Astrocyte of the spinal cord (primary cell): ENCODE results near the gene MED25.
"Not testable (repeated sequence)": the region's sequence is repeated elsewhere in the genome, so short reads cannot be mapped to it uniquely, and the experiment has no call there.

Source experiments
- DNase-seq: peaks from one replicate; pipeline ENCODE4 v3.0.0; 2011; ENCODE audit warnings: low read depth, low spot score
- H3K4me3 ChIP-seq: 2 replicates; pipeline ENCODE4 v1.5.1; 2011; ENCODE audit warnings: low read depth, mild to moderate bottlenecking, low read length, moderate library complexity
- CTCF ChIP-seq: IDR thresholded peaks from 2 replicates; pipeline ENCODE4 v1.5.1; 2012; ENCODE audit warnings: low read depth, mild to moderate bottlenecking, low read length, inconsistent platforms
- in situ Hi-C: cut with HindIII; loops from 2 replicates; pipeline ENCODE4 v1.10.0; 2017; ENCODE audit warnings: low sequenced_read_pairs

Gene MED25

GRCh38 chr19:49811328-49811727, 6.8 kb upstream of the MED25 start:
- no peak for DNase-seq
- TF ChIP-seq CTCF: no peak
- in situ Hi-C loops: no loop called here
- H3K4me3 ChIP-seq: no peak overlapping the region

GRCh38 chr19:49812452-49812996, 5.6 kb upstream of the MED25 start:
- in situ Hi-C loops: no loop called here
- no peak for TF ChIP-seq CTCF
- H3K4me3 ChIP-seq: peak overlapping the region; percentile 79
- DNase-seq: no peak

GRCh38 chr19:49812997-49813861, 4.9 kb upstream of the MED25 start, which contains the start of gene FUZ:
Gene FUZ (minus strand): TSS chr19:49813292. CDS start chr19:49813106, 186 bp downstream.
- in situ Hi-C loops: no loop called here
- TF ChIP-seq CTCF: peak; percentile 41
- DNase-seq: peak; percentile 99
- H3K4me3 ChIP-seq: peak within 1 kb of the TSS; percentile 79

- no peak overlapping the region for H3K4me3 ChIP-seq
- no peak for DNase-seq
- TF ChIP-seq CTCF: no peak
- in situ Hi-C loops: no loop called here
These were observed 4.1 kb upstream of the MED25 start for GRCh38 chr19:49814010-49814409.

GRCh38 chr19:49816590-49816989, 1.5 kb upstream of the MED25 start:
- no peak for DNase-seq
- in situ Hi-C loops: no loop called here
- TF ChIP-seq CTCF: no peak
- no peak overlapping the region for H3K4me3 ChIP-seq

- DNase-seq: no peak
- TF ChIP-seq CTCF: no peak
- in situ Hi-C loops: no loop called here
- H3K4me3 ChIP-seq: peak overlapping the region; percentile 88
These were observed 721 bp downstream of the MED25 start for GRCh38 chr19:49818649-49819370.

- peak overlapping the region; percentile 88 for H3K4me3 ChIP-seq
- in situ Hi-C loops, DNase-seq: not testable (repeated sequence)
These were observed 1.5 kb downstream of the MED25 start for GRCh38 chr19:49819452-49820115.
